Epithelial cell of esophagus (primary cell): ENCODE data around the gene RPA3.

Experiments used
- DNase-seq: peaks from one replicate; pipeline ENCODE4 v3.0.0; 2010; ENCODE audit warnings: low read depth
- H3K4me3 ChIP-seq: 2 replicates; pipeline ENCODE4 v1.5.1; 2011; ENCODE audit warnings: mild to moderate bottlenecking, low read length, control low read depth
- CTCF ChIP-seq: IDR thresholded peaks from 2 replicates; pipeline ENCODE4 v1.5.1; 2011; ENCODE audit warnings: low read depth, mild to moderate bottlenecking, low read length, control low read depth, inconsistent platforms; ENCODE audit not compliant: insufficient read depth; ENCODE audit errors: missing control alignments

Gene RPA3

DNA sequence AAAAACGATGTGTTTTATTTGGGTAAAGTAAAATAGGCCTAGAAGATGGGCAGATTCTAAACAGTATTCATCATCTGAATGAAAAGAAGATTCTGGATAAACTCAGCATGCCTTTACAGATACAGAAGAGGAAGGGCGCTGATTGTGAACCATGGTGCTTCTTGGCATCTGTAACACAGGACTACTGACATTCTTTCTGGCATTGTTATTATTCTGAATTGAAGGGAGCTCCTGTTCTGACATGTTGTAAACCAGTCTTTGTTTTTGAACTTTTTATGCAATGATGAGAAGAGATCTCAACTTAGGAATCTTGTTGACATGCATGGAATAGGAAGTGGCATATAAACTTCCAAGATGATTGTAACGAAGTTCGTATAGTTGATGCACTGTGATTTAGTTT, 13.5 kb downstream of the RPA3 start:
- no peak for TF ChIP-seq CTCF
- H3K4me3 ChIP-seq, result no peak overlapping the region
- DNase-seq, result peak; percentile 92

DNA sequence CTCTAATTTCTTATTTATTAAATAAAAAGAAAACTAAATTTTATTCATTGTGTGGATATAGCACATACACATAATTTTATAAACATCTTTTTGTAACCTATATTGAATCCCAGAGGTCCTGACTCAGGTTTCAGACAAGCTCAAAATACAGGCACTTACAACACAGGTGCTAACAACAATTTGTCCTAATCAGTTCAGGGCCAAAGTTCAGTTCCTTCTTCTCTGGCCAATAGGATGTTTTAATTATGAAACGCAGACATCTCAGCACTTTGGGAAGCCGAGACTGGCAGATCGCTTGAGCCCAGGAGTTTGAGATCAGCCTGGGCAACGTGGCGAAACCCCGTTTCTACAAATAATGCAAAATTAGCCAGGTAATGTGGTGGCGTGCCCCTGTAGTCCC, 15.0 kb downstream of the RPA3 start:
- no peak overlapping the region for H3K4me3 ChIP-seq
- TF ChIP-seq CTCF, result no peak
- DNase-seq, result no peak

GRCh38 chr7:7702826-7703225, 15.6 kb downstream of the RPA3 start:
- no peak for DNase-seq
- H3K4me3 ChIP-seq, result no peak overlapping the region
- no peak for TF ChIP-seq CTCF

DNA sequence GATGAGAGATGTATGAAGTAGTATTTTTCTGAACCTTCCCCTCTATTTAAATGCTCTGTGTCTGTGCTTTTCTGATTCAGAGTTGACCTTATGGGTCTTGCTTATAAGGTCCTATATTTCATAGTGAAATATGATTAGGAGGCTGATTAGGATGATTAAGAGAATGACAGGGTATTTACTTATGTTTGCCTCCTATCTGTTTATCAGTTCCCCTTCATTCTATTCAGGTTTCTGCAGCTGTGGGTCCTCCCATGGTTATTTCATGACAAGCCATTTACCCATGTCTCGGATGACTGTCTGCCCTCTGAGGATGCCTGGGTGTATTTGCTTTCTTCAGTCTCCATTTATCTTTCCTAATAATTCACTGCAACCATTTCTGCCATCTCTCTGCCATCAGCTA, 16.9 kb downstream of the RPA3 start:
- no peak for DNase-seq
- no peak for TF ChIP-seq CTCF
- H3K4me3 ChIP-seq, result no peak overlapping the region

DNA sequence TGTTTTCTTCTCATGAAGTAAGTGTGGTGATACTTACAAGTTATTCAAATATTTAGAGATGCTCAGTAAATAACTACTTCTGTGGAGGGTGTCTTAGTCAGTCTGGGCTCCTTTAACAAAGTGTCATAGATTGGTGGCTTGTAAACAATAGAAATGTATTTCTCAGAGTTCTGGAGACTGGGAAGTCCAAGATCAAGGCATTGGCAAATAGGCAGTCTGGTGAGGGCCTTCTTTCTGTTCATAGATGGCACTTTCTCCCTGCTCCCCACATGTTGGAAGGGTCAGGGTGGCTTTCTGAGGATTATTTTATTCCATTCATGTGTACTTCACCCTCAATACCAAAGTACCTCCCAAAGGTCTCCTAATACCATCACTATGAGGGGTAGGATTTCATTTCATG, 18.4 kb downstream of the RPA3 start:
- DNase-seq, result no peak
- no peak overlapping the region for H3K4me3 ChIP-seq
- no peak for TF ChIP-seq CTCF

DNA sequence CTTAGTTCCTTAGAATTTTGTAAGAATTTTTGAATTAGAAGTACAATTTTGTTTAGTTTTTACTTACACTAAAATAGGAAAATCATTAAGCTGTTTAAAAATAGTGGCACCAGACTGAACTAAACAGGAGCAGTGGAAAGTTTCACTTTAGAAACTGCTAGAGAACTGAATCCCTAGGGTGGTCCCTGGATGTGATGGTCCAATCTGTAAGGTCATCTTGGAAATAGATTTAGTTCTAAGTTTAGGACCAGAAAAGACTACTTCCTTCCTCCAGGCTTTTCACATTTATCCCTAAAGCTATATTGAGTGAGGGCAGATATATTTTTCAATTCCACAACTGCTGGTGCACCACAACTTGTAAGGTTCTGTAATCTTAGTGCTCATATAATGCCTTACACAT, 19.0 kb downstream of the RPA3 start:
- DNase-seq, result no peak
- TF ChIP-seq CTCF, result no peak
- no peak overlapping the region for H3K4me3 ChIP-seq

DNA sequence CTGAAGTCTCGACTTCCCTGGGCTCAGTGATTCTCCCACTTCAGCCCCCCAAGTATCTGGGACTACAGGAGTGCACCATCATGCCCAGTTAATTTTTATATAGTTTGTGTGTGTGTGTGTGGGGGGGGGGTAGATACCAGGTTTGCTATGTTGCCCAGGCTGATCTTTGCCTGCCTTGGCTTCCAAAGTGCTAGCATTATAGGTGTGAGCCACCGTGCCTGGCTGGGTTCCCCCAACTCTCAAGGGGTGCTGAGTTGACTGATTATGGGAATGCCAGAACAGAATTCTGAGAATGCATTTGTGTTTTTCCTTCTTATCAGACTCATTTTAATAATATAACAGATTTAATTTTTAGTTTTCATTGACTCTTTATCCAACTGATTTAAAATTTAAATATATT, 19.5 kb downstream of the RPA3 start:
- TF ChIP-seq CTCF, result no peak
- no peak overlapping the region for H3K4me3 ChIP-seq
- no peak for DNase-seq
